Neuronal stem cell (in vitro differentiated cells): ENCODE data around the gene EXO5. TPM values are rescaled to one million over a fixed set of nuclear protein-coding genes. Genes with fewer than 3 reads are reported as not detected.

Experiments
- small RNA-seq: library from polyadenylated mRNA; stranded (forward); fragments of <200 nt; extraction: miRNeasy Mini kit (QIAGEN cat#:217004); gene quantifications from one replicate; pipeline ENCODE3, GENCODE V24; 2013; ENCODE audit not compliant: insufficient read depth

The EXO5 gene

Small RNA genes within 50 kb of the gene (small RNA-seq; reads per million reads assigned to genes)
- not detected for gene AL356379.1
